Karpas-422 (cell line): ENCODE measurements around the gene EIF6. TPM values are rescaled to one million over a fixed set of nuclear protein-coding genes. Genes with fewer than 3 reads are reported as not detected.

Experiments used
- DNase-seq: peaks from one replicate; pipeline ENCODE4 v3.0.0-alpha.2; 2015
- H2AFZ ChIP-seq: fragments of 200-600 bp; sonication (generic); 2 replicates; pipeline ENCODE4 v1.6.1; 2014; ENCODE audit warnings: antibody characterized with exemption, low read length, mixed read lengths
- H3K27ac ChIP-seq: fragments of 200-600 bp; sonication (generic); 2 replicates; pipeline ENCODE4 v1.5.1; 2014; ENCODE audit warnings: mild to moderate bottlenecking, low read length, moderate library complexity
- H3K27me3 ChIP-seq: fragments of 200-600 bp; sonication (generic); 2 replicates; pipeline ENCODE4 v1.6.1; 2014; ENCODE audit warnings: low read length, mixed read lengths
- H3K36me3 ChIP-seq: fragments of 200-600 bp; sonication (generic); 2 replicates; pipeline ENCODE4 v1.6.1; 2014; ENCODE audit warnings: low read length, mixed read lengths; ENCODE audit not compliant: insufficient read depth
- H3K4me1 ChIP-seq: fragments of 200-600 bp; sonication (generic); 2 replicates; pipeline ENCODE4 v1.6.1; 2014; ENCODE audit warnings: mild to moderate bottlenecking, low read length, mixed read lengths
- H3K4me2 ChIP-seq: fragments of 200-600 bp; sonication (generic); 2 replicates; pipeline ENCODE4 v1.6.1; 2014; ENCODE audit warnings: low read length, low read depth, mild to moderate bottlenecking; ENCODE audit not compliant: poor library complexity, severe bottlenecking
- H3K4me3 ChIP-seq: fragments of 200-600 bp; sonication (generic); 2 replicates; pipeline ENCODE4 v1.5.1; 2014; ENCODE audit warnings: mild to moderate bottlenecking, antibody characterized with exemption, low read length, mixed read lengths
- H3K79me2 ChIP-seq: fragments of 200-600 bp; sonication (generic); 2 replicates; pipeline ENCODE4 v1.6.1; 2014; ENCODE audit warnings: mild to moderate bottlenecking, low read length, mixed read lengths
- H3K9ac ChIP-seq: fragments of 200-600 bp; sonication (generic); 2 replicates; pipeline ENCODE4 v1.6.0; 2014; ENCODE audit warnings: low read length
- H3K9me2 ChIP-seq: fragments of 200-600 bp; sonication (generic), shearing (Covaris generic); replicated peaks from 2 replicates; pipeline ENCODE4 v1.6.0; 2014; ENCODE audit warnings: mild to moderate bottlenecking, low read length, moderate library complexity; ENCODE audit not compliant: insufficient read depth
- H3K9me3 ChIP-seq: fragments of 300-700, 200-600 bp; sonication (generic); 2 replicates; pipeline ENCODE4 v1.6.1; 2014; ENCODE audit warnings: low read length, mixed read lengths
- H4K20me1 ChIP-seq: fragments of 200-600 bp; sonication (generic); 2 replicates; pipeline ENCODE4 v1.6.1; 2014; ENCODE audit warnings: mild to moderate bottlenecking, antibody characterized with exemption, low read length, low read depth; ENCODE audit not compliant: insufficient read depth
- total RNA-seq: library from RNA; depleted of rRNA; stranded (reverse); fragments of >200 nt; shearing (Covaris generic); gene quantifications from 2 replicates; pipeline ENCODE4 v1.2.3, GENCODE V29; 2014; ENCODE audit warnings: low replicate concordance

The EIF6 gene
- total RNA-seq, 1 experiment from 2014 or later: 150 TPM

GRCh38 chr20:35283441-35284266 lies 918 bp downstream of the EIF6 start:
- DNase-seq: no peak
- Histone ChIP-seq H3K27me3 (no peaks in the 10 kb centered on the region), H3K4me2 (peak overlapping the region; percentile 86), H3K4me1 (peaks cover 13% of the 10 kb centered on the region), H3K9ac (peak overlapping the region; percentile 88), H4K20me1 (peaks cover 8% of the 10 kb centered on the region; the same call in 1 of the 2 replicates), H2AFZ (no peak overlapping the region), H3K27ac (peak overlapping the region; percentile 50; the same call in 1 of the 2 replicates), H3K9me3 (no peaks in the 10 kb centered on the region), H3K36me3 (peaks cover 20% of the 10 kb centered on the region), H3K9me2 (no peaks in the 10 kb centered on the region), H3K4me3 (peak overlapping the region; percentile 94), H3K79me2 (peaks cover 32% of the 10 kb centered on the region)

- no peaks in the 10 kb centered on the region for H3K27me3 ChIP-seq
- no peak overlapping the region for H3K4me3 ChIP-seq
- no peak overlapping the region for H3K27ac ChIP-seq
- DNase-seq: no peak
- H3K4me1 ChIP-seq: peaks cover 18% of the 10 kb centered on the region
- no peaks in the 10 kb centered on the region for H3K9me2 ChIP-seq
- H3K4me2 ChIP-seq: no peak overlapping the region
- peaks cover 8% of the 10 kb centered on the region; the same call in 1 of the 2 replicates for H4K20me1 ChIP-seq
- peaks cover 20% of the 10 kb centered on the region for H3K36me3 ChIP-seq
- H3K9ac ChIP-seq: no peak overlapping the region
- H2AFZ ChIP-seq: no peak overlapping the region
- peaks cover 41% of the 10 kb centered on the region for H3K79me2 ChIP-seq
- H3K9me3 ChIP-seq: no peaks in the 10 kb centered on the region
Measured at GRCh38 chr20:35281506-35282101, 3.0 kb downstream of the EIF6 start.

GRCh38 chr20:35280523-35280922 lies 4.0 kb downstream of the EIF6 start:
- Histone ChIP-seq H3K4me1 (peaks cover 24% of the 10 kb centered on the region), H3K4me2 (no peak overlapping the region), H3K79me2 (peaks cover 46% of the 10 kb centered on the region), H3K9ac (no peak overlapping the region), H3K27me3 (no peaks in the 10 kb centered on the region), H3K4me3 (no peak overlapping the region), H3K9me2 (no peaks in the 10 kb centered on the region), H4K20me1 (peaks cover 8% of the 10 kb centered on the region; the same call in 1 of the 2 replicates), H3K9me3 (no peaks in the 10 kb centered on the region), H3K36me3 (peaks cover 20% of the 10 kb centered on the region), H2AFZ (no peak overlapping the region), H3K27ac (no peak overlapping the region)
- DNase-seq: no peak

DNA sequence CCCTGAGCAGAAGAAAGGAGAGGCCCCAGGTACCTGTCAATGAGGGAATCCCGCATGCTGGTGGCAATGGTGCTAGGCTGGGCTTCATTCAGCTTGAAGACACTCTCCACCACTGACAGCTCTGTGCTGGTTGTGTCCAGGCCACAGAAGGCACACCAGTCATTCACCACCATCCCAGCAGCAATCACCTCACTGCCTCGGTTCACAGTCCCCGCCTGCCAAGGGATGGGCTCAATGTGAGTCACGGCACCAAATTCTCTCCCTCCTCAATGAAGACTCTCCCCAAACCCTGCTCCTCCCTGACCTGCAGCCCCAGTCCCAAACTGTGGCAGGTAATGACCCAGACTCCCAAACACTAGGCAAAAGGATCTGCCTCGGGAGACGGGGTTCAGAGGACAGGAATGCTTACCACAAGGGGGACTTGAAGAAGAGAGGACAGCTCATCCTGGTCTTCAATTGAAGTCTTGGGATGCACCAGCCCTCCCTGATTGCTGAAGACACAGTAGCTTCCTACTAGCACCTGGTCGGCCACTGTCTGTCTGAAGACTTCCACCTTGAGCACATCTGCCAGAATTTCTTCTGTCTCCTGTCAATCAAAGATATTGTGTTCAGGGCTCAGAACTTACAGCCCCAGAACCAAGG lies 4.9 kb downstream of the EIF6 start:
- no peaks in the 10 kb centered on the region for H3K27me3 ChIP-seq
- H3K36me3 ChIP-seq: peaks cover 20% of the 10 kb centered on the region
- DNase-seq: no peak
- H3K27ac ChIP-seq: no peak overlapping the region
- peaks cover 17% of the 10 kb centered on the region for H3K4me1 ChIP-seq
- no peak overlapping the region for H3K9ac ChIP-seq
- peaks cover 8% of the 10 kb centered on the region; the same call in 1 of the 2 replicates for H4K20me1 ChIP-seq
- H3K4me2 ChIP-seq: no peak overlapping the region
- H3K9me2 ChIP-seq: no peaks in the 10 kb centered on the region
- H2AFZ ChIP-seq: no peak overlapping the region
- H3K79me2 ChIP-seq: peaks cover 46% of the 10 kb centered on the region
- no peak overlapping the region for H3K4me3 ChIP-seq
- H3K9me3 ChIP-seq: no peaks in the 10 kb centered on the region

DNA sequence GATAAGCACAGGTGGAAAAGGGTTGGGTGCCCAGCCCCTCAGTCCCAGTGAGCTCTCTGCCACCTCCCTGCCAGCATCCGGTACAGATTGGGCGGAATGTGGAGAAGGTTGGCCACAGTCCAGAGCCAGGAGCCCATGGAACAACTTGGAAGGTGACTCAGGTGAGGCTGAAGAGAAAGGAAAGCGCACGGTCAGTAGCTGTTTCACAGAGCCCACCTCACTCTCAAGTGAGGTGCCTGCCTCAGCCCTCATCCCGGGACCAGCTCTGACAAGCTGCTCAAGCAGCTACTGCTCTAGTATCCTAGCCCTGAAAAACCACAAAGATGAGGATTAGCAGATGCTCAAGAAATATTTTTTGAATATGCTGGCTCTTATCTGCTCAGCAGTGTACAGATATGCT lies 5.5 kb downstream of the EIF6 start:
- Histone ChIP-seq H3K4me3 (no peak overlapping the region), H3K9ac (no peak overlapping the region), H3K27me3 (no peaks in the 10 kb centered on the region), H4K20me1 (peaks cover 7% of the 10 kb centered on the region; the same call in 1 of the 2 replicates), H3K4me1 (peaks cover 23% of the 10 kb centered on the region), H3K36me3 (peaks cover 20% of the 10 kb centered on the region), H3K4me2 (no peak overlapping the region), H3K9me2 (no peaks in the 10 kb centered on the region), H3K79me2 (peaks cover 41% of the 10 kb centered on the region), H3K27ac (no peak overlapping the region), H3K9me3 (no peaks in the 10 kb centered on the region), H2AFZ (no peak overlapping the region)
- no peak for DNase-seq

GRCh38 chr20:35277531-35278395 lies 6.8 kb downstream of the EIF6 start, which contains the start of gene MMP24OS:
Gene MMP24OS, minus strand, starts transcription at chr20:35278122. Its CDS starts 193 bp downstream, at chr20:35277929.
- Histone ChIP-seq H3K9me3 (no peaks in the 10 kb centered on the region), H2AFZ (no peak within 1 kb of the TSS), H3K4me1 (peaks cover 30% of the 10 kb centered on the region), H3K79me2 (peaks cover 29% of the 10 kb centered on the region), H3K27ac (peak within 1 kb of the TSS; percentile 81), H3K9me2 (no peaks in the 10 kb centered on the region), H3K9ac (peak within 1 kb of the TSS; percentile 99), H3K27me3 (no peaks in the 10 kb centered on the region), H3K4me2 (peak within 1 kb of the TSS; percentile 97), H4K20me1 (peaks cover 5% of the 10 kb centered on the region; the same call in 1 of the 2 replicates), H3K36me3 (peaks cover 16% of the 10 kb centered on the region), H3K4me3 (peak within 1 kb of the TSS; percentile 99)
- peak; percentile 97 for DNase-seq

DNA sequence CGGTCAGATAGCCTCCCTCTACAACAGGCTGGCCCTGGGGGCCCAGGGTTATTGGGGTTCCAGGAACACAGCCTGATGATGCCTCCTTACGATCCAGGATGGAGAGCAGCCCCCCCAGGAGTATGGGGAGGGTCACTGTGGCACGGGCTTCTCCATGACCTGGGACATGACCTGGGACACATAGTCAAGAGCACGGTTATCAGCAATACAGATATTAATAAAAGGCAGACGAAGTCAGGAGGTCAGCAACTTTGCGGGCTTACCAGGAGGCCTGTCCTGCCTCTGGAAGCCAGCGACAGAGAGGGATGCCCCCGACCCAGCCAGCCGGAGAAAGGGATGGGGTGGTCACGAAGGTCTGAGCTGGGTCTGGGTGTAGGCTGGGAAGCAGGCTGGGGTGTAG lies 7.4 kb downstream of the EIF6 start:
- H3K9me2 ChIP-seq: no peaks in the 10 kb centered on the region
- DNase-seq: no peak
- H3K9ac ChIP-seq: peak overlapping the region; percentile 99
- H3K36me3 ChIP-seq: peaks cover 11% of the 10 kb centered on the region
- no peak overlapping the region for H2AFZ ChIP-seq
- peak overlapping the region; percentile 97 for H3K4me2 ChIP-seq
- peak overlapping the region; percentile 81 for H3K27ac ChIP-seq
- peaks cover 35% of the 10 kb centered on the region for H3K4me1 ChIP-seq
- no peaks in the 10 kb centered on the region for H3K27me3 ChIP-seq
- peak overlapping the region; percentile 99 for H3K4me3 ChIP-seq
- H3K9me3 ChIP-seq: no peaks in the 10 kb centered on the region
- peaks cover 5% of the 10 kb centered on the region; the same call in 1 of the 2 replicates for H4K20me1 ChIP-seq
- peaks cover 23% of the 10 kb centered on the region for H3K79me2 ChIP-seq
